Trophoblast cell (in vitro differentiated cells and primary cell): ENCODE data around the gene CCDC85A.

Experiments
- DNase-seq, 2 donors: peaks; one replicate each; pipeline ENCODE4 v3.0.0-alpha.2; 2016
- H2AFZ ChIP-seq: 2 replicates; pipeline ENCODE4 v1.6.1; 2013; ENCODE audit warnings: low read length, moderate library complexity, mild to moderate bottlenecking; ENCODE audit not compliant: insufficient read depth, poor library complexity
- H2AK5ac ChIP-seq: 2 replicates; pipeline ENCODE4 v1.6.1; 2013; ENCODE audit warnings: mild to moderate bottlenecking, low read length
- H2BK120ac ChIP-seq: 2 replicates; pipeline ENCODE4 v1.6.1; 2013; ENCODE audit warnings: low read length, mild to moderate bottlenecking, moderate library complexity; ENCODE audit not compliant: insufficient read depth, poor library complexity
- H2BK12ac ChIP-seq: 2 replicates; pipeline ENCODE4 v1.6.1; 2013; ENCODE audit warnings: mild to moderate bottlenecking, low read length, moderate library complexity
- H2BK5ac ChIP-seq: 2 replicates; pipeline ENCODE4 v1.6.1; 2013; ENCODE audit warnings: low read length, low read depth, moderate library complexity, mild to moderate bottlenecking; ENCODE audit not compliant: poor library complexity
- H3K14ac ChIP-seq: 2 replicates; pipeline ENCODE4 v1.6.1; 2013; ENCODE audit warnings: mild to moderate bottlenecking, low read length
- H3K18ac ChIP-seq: 2 replicates; pipeline ENCODE4 v1.6.1; 2013; ENCODE audit warnings: mild to moderate bottlenecking, low read length
- H3K23ac ChIP-seq: 2 replicates; pipeline ENCODE4 v1.6.1; 2013; ENCODE audit warnings: low read length
- H3K27ac ChIP-seq: 2 replicates; pipeline ENCODE4 v1.5.1; 2013; ENCODE audit warnings: low read depth, mild to moderate bottlenecking, inconsistent platforms, low read length, moderate library complexity
- H3K27me3 ChIP-seq: 2 replicates; pipeline ENCODE4 v1.6.1; 2013; ENCODE audit warnings: inconsistent platforms, mild to moderate bottlenecking, low read length, moderate library complexity; ENCODE audit not compliant: insufficient read depth
- H3K36me3 ChIP-seq, 2 experiments: 1 replicate in 1 of 2; 2 replicates in 1 of 2; pipeline ENCODE4 v1.6.1; 2013; ENCODE audit warnings: low read length in 2 of 2, mild to moderate bottlenecking in 2 of 2, moderate library complexity in 1 of 2; ENCODE audit not compliant: insufficient read depth in 2 of 2, control insufficient read depth in 1 of 2
- H3K4ac ChIP-seq: 2 replicates; pipeline ENCODE4 v1.6.1; 2013; ENCODE audit warnings: low read depth, mild to moderate bottlenecking, low read length, moderate library complexity
- H3K4me1 ChIP-seq, 2 experiments: 1 replicate in 1 of 2; 2 replicates in 1 of 2; pipeline ENCODE4 v1.6.1; 2013; ENCODE audit warnings: low read length in 2 of 2, mild to moderate bottlenecking in 2 of 2, moderate library complexity in 1 of 2; ENCODE audit not compliant: insufficient read depth in 2 of 2, control insufficient read depth in 1 of 2
- H3K4me2 ChIP-seq: 2 replicates; pipeline ENCODE4 v1.6.1; 2013; ENCODE audit warnings: inconsistent platforms, mild to moderate bottlenecking, low read length, moderate library complexity
- H3K4me3 ChIP-seq: 2 replicates; pipeline ENCODE4 v1.5.1; 2013; ENCODE audit warnings: mild to moderate bottlenecking, low read depth, low read length, inconsistent platforms
- H3K79me1 ChIP-seq: one replicate; pipeline ENCODE4 v1.6.1; 2013; ENCODE audit warnings: low read length
- H3K79me2 ChIP-seq: 2 replicates; pipeline ENCODE4 v1.6.1; 2013; ENCODE audit warnings: low read length, mild to moderate bottlenecking; ENCODE audit not compliant: control insufficient read depth, insufficient read depth, poor library complexity
- H3K9ac ChIP-seq: 2 replicates; pipeline ENCODE4 v1.6.1; 2013; ENCODE audit warnings: mild to moderate bottlenecking, low read length
- H3K9me3 ChIP-seq: 2 replicates; pipeline ENCODE4 v1.6.1; 2013; ENCODE audit warnings: low read depth, mild to moderate bottlenecking, control low read depth, inconsistent platforms, low read length; ENCODE audit not compliant: insufficient read depth
- H4K12ac ChIP-seq: 2 replicates; pipeline ENCODE4 v1.6.1; 2013; ENCODE audit warnings: low read depth, mild to moderate bottlenecking, low read length, moderate library complexity
- H4K8ac ChIP-seq: 2 replicates; pipeline ENCODE4 v1.6.1; 2013; ENCODE audit warnings: low read depth, mild to moderate bottlenecking, low read length, moderate library complexity
- H4K91ac ChIP-seq: one replicate; pipeline ENCODE4 v1.6.1; 2013; ENCODE audit warnings: low read depth, mild to moderate bottlenecking, low read length, moderate library complexity
- WGBS: extraction: QIAGEN DNeasy Blood & Tissue Kit; methylation state at CpG from one replicate; pipeline ENCODE4 v1.1.7; 2013; ENCODE audit warnings: missing lambda C conversion rate; ENCODE audit not compliant: insufficient read length, insufficient coverage; ENCODE audit errors: extremely low coverage; 5-methylcytosine and 5-hydroxymethylcytosine counted together

The CCDC85A gene

GRCh38 chr2:56348392-56349210, 164.8 kb downstream of the CCDC85A start:
- no CpG with 5 or more reads among the region's 6 CpGs for WGBS
- no peak overlapping the region for H4K8ac ChIP-seq
- no peak for DNase-seq
- H2AK5ac ChIP-seq: no peak overlapping the region
- H3K79me2 ChIP-seq: no peaks in the 10 kb centered on the region
- no peak overlapping the region for H3K18ac ChIP-seq
- H3K4me2 ChIP-seq: no peak overlapping the region
- no peak overlapping the region for H3K9ac ChIP-seq
- no peak overlapping the region for H4K12ac ChIP-seq
- no peak overlapping the region for H3K4me3 ChIP-seq
- H3K27ac ChIP-seq: no peak overlapping the region
- no peak overlapping the region for H4K91ac ChIP-seq
- no peak overlapping the region for H2AFZ ChIP-seq
- H3K14ac ChIP-seq: no peak overlapping the region
- no peaks in the 10 kb centered on the region for H3K4me1 ChIP-seq
- no peak overlapping the region for H3K4ac ChIP-seq
- no peaks in the 10 kb centered on the region for H3K27me3 ChIP-seq
- H3K36me3 ChIP-seq: no peaks in the 10 kb centered on the region
- H2BK5ac ChIP-seq: no peak overlapping the region
- no peak overlapping the region for H3K23ac ChIP-seq
- H3K9me3 ChIP-seq: no peaks in the 10 kb centered on the region
- H2BK12ac ChIP-seq: no peak overlapping the region
- no peak overlapping the region for H2BK120ac ChIP-seq
- no peaks in the 10 kb centered on the region for H3K79me1 ChIP-seq

DNA sequence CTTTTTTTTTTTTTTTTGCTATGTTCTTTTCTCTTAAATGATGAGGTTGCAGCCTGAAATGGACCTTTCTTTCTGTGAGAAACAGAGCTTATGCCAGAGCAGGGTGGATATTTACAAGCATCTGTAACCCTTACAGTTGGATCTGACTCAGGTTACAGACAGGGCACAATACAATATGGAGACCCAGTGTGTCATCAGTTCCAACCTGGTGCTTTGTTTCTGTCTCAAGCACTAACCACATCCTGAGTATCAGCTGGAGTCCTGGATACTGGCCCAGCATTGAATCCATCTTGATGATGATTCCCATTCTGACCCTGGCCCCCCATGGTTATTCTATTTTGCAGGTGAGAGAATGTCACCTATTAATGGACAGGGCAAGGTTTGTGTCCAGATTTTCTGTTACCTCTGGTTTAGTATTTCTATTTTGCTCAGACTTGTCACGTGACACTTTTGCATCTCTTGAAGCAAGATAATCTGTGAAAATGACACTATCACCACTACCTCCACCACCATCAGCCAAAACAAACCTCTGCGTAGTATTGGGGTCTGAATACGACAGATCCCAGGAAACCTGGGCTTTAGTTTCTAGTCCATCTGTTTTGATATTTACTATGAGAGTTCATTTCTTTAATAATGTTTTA, 174.0 kb downstream of the CCDC85A start:
- Histone ChIP-seq H2BK120ac (no peak overlapping the region), H3K9me3 (no peaks in the 10 kb centered on the region), H3K36me3 (no peaks in the 10 kb centered on the region), H3K4me1 (no peaks in the 10 kb centered on the region), H4K12ac (no peak overlapping the region), H3K27ac (no peak overlapping the region), H3K79me2 (no peaks in the 10 kb centered on the region), H2BK5ac (no peak overlapping the region), H3K4ac (no peak overlapping the region), H4K8ac (no peak overlapping the region), H2AFZ (no peak overlapping the region), H3K23ac (no peak overlapping the region), H2AK5ac (no peak overlapping the region), H3K9ac (no peak overlapping the region), H3K27me3 (no peaks in the 10 kb centered on the region), H3K18ac (no peak overlapping the region), H3K4me2 (no peak overlapping the region), H4K91ac (no peak overlapping the region), H3K14ac (no peak overlapping the region), H3K4me3 (no peak overlapping the region), H3K79me1 (no peaks in the 10 kb centered on the region), H2BK12ac (no peak overlapping the region)
- WGBS: no CpG with 5 or more reads among the region's 3 CpGs
- no peak for DNase-seq

GRCh38 chr2:56361844-56362243, 178.1 kb downstream of the CCDC85A start:
- Histone ChIP-seq H3K36me3 (no peaks in the 10 kb centered on the region), H2BK5ac (no peak overlapping the region), H3K4me2 (no peak overlapping the region), H3K27ac (no peak overlapping the region), H4K12ac (no peak overlapping the region), H3K14ac (no peak overlapping the region), H2BK120ac (no peak overlapping the region), H2BK12ac (no peak overlapping the region), H3K79me1 (no peaks in the 10 kb centered on the region), H3K4me3 (no peak overlapping the region), H2AK5ac (no peak overlapping the region), H3K79me2 (no peaks in the 10 kb centered on the region), H4K8ac (no peak overlapping the region), H3K4ac (no peak overlapping the region), H3K4me1 (no peaks in the 10 kb centered on the region), H3K9ac (no peak overlapping the region), H3K27me3 (no peaks in the 10 kb centered on the region), H4K91ac (no peak overlapping the region), H2AFZ (no peak overlapping the region), H3K18ac (no peak overlapping the region), H3K9me3 (no peaks in the 10 kb centered on the region), H3K23ac (no peak overlapping the region)
- DNase-seq: no peak
- no CpG with 5 or more reads among the region's 2 CpGs for WGBS

- H4K8ac ChIP-seq: no peak overlapping the region
- WGBS: no CpG with 5 or more reads among the region's 2 CpGs
- H3K4me3 ChIP-seq: no peak overlapping the region
- no peak overlapping the region for H3K4ac ChIP-seq
- no peak overlapping the region for H2AFZ ChIP-seq
- no peak overlapping the region for H4K12ac ChIP-seq
- H3K14ac ChIP-seq: no peak overlapping the region
- no peak overlapping the region for H2AK5ac ChIP-seq
- no peak overlapping the region for H2BK120ac ChIP-seq
- no peaks in the 10 kb centered on the region for H3K36me3 ChIP-seq
- no peak overlapping the region for H3K4me2 ChIP-seq
- H2BK5ac ChIP-seq: no peak overlapping the region
- DNase-seq: no peak
- no peaks in the 10 kb centered on the region for H3K4me1 ChIP-seq
- H3K79me2 ChIP-seq: no peaks in the 10 kb centered on the region
- H3K9ac ChIP-seq: no peak overlapping the region
- no peak overlapping the region for H3K18ac ChIP-seq
- H2BK12ac ChIP-seq: no peak overlapping the region
- H3K9me3 ChIP-seq: no peaks in the 10 kb centered on the region
- no peak overlapping the region for H3K27ac ChIP-seq
- H3K79me1 ChIP-seq: no peaks in the 10 kb centered on the region
- no peak overlapping the region for H3K23ac ChIP-seq
- H4K91ac ChIP-seq: no peak overlapping the region
- no peaks in the 10 kb centered on the region for H3K27me3 ChIP-seq
Measured at GRCh38 chr2:56364902-56365301, 181.1 kb downstream of the CCDC85A start.
